ENCODE results near the gene CR1L. TPM values are rescaled to one million over a fixed set of nuclear protein-coding genes. Genes with fewer than 3 reads are reported as not detected.
A peak's percentile ranks its signal among the peaks of the same experiment; 100 is the strongest.

The CR1L gene
- total and polyA plus RNA-seq, 9 of the 15 experiments (the other 6 are each of a cell fraction or from before 2014, with no cell fraction given) = 10.1 to 74.8 (median 34.3) TPM

DNA sequence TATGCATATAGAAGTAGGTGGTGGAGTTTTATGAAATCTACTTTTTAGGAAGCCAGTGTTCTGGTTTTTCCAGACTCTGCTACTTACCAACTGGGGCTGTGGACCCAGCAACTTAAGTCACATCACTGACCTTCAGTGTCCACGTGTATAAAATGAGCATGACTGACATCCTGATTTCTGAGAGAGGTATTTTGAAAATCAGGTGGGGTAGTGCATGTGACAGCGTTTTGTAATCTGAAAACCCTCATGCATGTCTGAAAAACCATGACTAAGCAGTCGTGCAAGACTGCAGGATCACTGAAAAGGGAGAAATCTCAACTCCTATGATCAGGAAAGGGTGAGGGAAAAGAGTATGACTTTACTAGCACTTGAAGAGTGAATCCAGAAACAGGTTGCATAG lies 26.1 kb downstream of the CR1L start (continued):
- TF ChIP-seq ZNF184 (CRISPR knock-in tag; IDR thresholded peaks at IDR 0.05) = no peak
- no peak for TF ChIP-seq ZNF41 (CRISPR knock-in tag; conservative IDR thresholded peaks at IDR 0.05)
- TF ChIP-seq, protein P1, sequence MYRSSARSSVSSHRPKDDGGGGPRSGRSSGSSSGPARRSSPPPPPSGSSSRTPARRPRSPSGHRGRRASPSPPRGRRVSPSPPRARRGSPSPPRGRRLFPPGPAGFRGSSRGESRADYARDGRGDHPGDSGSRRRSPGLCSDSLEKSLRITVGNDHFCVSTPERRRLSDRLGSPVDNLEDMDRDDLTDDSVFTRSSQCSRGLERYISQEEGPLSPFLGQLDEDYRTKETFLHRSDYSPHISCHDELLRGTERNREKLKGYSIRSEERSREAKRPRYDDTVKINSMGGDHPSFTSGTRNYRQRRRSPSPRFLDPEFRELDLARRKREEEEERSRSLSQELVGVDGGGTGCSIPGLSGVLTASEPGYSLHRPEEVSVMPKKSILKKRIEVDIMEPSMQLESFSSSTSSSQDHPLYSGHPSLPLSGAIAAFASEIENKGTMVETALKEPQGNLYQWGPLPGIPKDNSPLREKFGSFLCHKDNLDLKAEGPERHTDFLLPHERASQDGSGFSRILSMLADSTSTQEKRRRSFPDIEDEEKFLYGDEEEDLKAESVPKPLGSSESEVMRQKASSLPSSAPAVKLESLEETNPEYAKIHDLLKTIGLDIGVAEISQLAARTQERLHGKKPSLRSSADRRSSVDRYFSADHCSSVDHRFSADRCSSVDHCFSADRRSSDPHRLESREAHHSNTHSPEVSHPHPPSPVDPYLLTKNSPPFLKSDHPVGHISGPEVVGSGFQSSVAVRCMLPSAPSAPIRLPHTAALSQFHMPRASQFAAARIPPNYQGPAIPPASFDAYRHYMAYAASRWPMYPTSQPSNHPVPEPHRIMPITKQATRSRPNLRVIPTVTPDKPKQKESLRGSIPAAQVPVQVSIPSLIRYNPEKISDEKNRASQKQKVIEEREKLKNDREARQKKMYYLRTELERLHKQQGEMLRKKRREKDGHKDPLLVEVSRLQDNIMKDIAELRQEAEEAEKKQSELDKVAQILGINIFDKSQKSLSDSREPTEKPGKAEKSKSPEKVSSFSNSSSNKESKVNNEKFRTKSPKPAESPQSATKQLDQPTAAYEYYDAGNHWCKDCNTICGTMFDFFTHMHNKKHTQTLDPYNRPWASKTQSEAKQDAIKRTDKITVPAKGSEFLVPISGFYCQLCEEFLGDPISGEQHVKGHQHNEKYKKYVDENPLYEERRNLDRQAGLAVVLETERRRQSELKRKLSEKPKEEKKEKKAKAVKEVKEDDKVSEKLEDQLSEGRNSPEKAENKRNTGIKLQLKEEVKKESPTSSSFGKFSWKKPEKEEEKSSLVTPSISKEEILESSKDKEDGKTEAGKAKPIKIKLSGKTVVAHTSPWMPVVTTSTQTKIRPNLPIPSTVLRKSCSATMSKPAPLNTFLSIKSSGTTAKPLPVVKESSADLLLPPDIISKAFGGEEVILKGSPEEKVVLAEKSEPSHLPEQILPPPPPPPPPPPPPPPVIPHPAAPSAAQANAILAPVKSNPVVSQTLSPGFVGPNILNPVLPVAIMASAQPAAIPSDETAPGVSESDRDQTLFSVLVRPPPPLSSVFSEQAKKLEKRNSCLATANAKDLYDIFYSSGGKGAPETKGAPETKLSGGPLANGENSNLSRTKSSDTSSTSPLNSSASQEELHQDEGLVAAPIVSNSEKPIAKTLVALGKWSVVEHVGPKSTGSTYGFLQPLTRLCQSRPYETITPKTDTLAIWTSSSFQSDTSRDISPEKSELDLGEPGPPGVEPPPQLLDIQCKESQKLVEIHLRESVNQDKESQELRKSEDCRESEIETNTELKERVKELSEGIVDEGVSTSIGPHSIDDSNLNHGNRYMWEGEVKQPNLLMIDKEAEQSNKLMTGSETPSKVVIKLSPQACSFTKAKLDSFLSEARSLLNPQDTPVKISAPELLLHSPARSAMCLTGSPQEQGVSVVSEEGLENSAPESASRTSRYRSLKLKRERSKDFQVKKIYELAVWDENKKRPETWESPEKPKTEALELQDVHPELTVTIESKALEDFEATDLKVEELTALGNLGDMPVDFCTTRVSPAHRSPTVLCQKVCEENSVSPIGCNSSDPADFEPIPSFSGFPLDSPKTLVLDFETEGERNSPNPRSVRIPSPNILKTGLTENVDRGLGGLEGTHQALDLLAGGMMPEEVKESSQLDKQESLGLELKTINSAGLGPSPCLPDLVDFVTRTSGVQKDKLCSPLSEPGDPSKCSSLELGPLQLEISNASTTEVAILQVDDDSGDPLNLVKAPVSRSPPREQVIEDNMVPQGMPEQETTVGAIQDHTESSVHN (IDR thresholded peaks at IDR 0.05; ENCODE audit: borderline replicate concordance in 1 of 2, low read depth in 1 of 2) = peak in 1 of 2 experiments; percentile 32; a peak in 1 of 4 replicates
- no peak for TF ChIP-seq ZNF436 (CRISPR knock-in tag; IDR thresholded peaks at IDR 0.05)
- TF ChIP-seq ZNF175 (CRISPR knock-in tag; IDR thresholded peaks at IDR 0.05; ENCODE audit: low read depth) = no peak
- no peak for TF ChIP-seq KAT8 (IDR thresholded peaks at IDR 0.05; ENCODE audit: low read depth)
- no peak for TF ChIP-seq MECOM (CRISPR knock-in tag; IDR thresholded peaks at IDR 0.05)
- peak; percentile 75 to 86 for TF ChIP-seq MNT (conservative IDR thresholded peaks at IDR 0.05)
- no peak for TF ChIP-seq TFAM (CRISPR knock-in tag; conservative IDR thresholded peaks at IDR 0.05)
- TF ChIP-seq, protein P2, sequence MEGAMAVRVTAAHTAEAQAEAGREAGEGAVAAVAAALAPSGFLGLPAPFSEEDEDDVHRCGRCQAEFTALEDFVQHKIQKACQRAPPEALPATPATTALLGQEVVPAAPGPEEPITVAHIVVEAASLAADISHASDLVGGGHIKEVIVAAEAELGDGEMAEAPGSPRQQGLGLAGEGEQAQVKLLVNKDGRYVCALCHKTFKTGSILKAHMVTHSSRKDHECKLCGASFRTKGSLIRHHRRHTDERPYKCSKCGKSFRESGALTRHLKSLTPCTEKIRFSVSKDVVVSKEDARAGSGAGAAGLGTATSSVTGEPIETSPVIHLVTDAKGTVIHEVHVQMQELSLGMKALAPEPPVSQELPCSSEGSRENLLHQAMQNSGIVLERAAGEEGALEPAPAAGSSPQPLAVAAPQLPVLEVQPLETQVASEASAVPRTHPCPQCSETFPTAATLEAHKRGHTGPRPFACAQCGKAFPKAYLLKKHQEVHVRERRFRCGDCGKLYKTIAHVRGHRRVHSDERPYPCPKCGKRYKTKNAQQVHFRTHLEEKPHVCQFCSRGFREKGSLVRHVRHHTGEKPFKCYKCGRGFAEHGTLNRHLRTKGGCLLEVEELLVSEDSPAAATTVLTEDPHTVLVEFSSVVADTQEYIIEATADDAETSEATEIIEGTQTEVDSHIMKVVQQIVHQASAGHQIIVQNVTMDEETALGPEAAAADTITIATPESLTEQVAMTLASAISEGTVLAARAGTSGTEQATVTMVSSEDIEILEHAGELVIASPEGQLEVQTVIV (CRISPR knock-in tag; IDR thresholded peaks at IDR 0.05; ENCODE audit: borderline replicate concordance) = no peak
- TF ChIP-seq ZC3H4 (CRISPR knock-in tag; IDR thresholded peaks at IDR 0.05; ENCODE audit: borderline replicate concordance) = no peak
- TF ChIP-seq, protein P3, sequence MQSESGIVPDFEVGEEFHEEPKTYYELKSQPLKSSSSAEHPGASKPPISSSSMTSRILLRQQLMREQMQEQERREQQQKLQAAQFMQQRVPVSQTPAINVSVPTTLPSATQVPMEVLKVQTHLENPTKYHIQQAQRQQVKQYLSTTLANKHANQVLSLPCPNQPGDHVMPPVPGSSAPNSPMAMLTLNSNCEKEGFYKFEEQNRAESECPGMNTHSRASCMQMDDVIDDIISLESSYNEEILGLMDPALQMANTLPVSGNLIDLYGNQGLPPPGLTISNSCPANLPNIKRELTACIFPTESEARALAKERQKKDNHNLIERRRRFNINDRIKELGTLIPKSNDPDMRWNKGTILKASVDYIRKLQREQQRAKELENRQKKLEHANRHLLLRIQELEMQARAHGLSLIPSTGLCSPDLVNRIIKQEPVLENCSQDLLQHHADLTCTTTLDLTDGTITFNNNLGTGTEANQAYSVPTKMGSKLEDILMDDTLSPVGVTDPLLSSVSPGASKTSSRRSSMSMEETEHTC (IDR thresholded peaks at IDR 0.05) = peak; percentile 75; the same call in 1 of the 2 replicates
- TF ChIP-seq ATF4 (CRISPR knock-in tag; IDR thresholded peaks at IDR 0.05) = no peak

Measured in K562 (cell line).